Esophagus squamous epithelium (tissue), 4 donors: ENCODE measurements around the gene ACOT13.

Experiments
- POLR2A ChIP-seq, 4 donors: fragments of 450-650 bp; IDR thresholded peaks; one replicate each; pipeline ENCODE4 v1.6.1; 2017; ENCODE audit warnings: antibody characterized with exemption in 4 of 4, mild to moderate bottlenecking in 4 of 4, moderate library complexity in 3 of 4
- TF ChIP-seq, protein P1 (sequence below), 6 experiments: fragments of 450-650 bp in 4 of 6; fragments of 200-600 bp in 2 of 6; sonication (generic) in 2 of 6; IDR thresholded peaks; one replicate each; pipeline ENCODE4 v1.5.1; 2016 to 2019; ENCODE audit warnings: antibody characterized with exemption in 6 of 6, mild to moderate bottlenecking in 4 of 6, moderate library complexity in 4 of 6

DNA sequence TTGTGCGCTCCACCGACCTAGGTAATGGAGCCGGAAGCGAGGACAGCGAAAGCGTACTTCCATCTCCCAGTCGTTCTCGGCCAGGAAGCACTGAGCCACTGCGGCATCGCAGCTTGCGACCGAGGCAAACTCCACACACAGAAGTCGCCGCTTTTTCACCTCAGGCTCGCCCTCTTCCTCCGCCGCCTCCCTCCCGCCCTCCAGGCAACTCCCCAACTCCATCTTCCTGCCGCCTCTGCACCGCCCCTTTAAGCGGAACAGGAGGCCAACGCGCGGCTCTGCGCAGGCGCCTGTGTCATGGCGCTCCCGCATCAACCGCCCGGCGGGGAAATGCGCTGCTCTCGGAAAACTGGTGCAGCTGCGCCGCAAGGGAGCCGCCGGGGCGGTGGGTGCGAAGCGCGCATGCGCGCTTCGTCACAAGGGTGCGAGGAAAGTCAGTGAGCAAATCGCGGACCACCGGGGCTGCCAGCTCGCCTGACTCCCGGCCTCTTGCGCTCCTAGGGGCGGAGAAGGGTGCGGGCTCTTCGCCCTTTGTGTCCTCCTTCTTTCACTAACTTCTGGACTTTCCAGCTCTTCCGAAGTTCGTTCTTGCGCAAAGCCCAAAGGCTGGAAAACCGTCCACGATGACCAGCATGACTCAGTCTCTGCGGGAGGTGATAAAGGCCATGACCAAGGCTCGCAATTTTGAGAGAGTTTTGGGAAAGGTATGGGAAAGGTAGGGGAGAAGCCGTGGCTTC lies at the start of gene ACOT13, which contains the start of gene TDP2:
- TF ChIP-seq, protein P1, sequence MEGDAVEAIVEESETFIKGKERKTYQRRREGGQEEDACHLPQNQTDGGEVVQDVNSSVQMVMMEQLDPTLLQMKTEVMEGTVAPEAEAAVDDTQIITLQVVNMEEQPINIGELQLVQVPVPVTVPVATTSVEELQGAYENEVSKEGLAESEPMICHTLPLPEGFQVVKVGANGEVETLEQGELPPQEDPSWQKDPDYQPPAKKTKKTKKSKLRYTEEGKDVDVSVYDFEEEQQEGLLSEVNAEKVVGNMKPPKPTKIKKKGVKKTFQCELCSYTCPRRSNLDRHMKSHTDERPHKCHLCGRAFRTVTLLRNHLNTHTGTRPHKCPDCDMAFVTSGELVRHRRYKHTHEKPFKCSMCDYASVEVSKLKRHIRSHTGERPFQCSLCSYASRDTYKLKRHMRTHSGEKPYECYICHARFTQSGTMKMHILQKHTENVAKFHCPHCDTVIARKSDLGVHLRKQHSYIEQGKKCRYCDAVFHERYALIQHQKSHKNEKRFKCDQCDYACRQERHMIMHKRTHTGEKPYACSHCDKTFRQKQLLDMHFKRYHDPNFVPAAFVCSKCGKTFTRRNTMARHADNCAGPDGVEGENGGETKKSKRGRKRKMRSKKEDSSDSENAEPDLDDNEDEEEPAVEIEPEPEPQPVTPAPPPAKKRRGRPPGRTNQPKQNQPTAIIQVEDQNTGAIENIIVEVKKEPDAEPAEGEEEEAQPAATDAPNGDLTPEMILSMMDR (IDR thresholded peaks at IDR 0.05) = peak; percentile 31 to 64 (median 50)
- peak in 3 of 4 donors; percentile 78 to 90 (median 84) for TF ChIP-seq POLR2A (IDR thresholded peaks at IDR 0.05)
